ENCODE results near the gene NYNRIN.

GRCh38 chr14:24422261-24422660, 23.5 kb downstream of the NYNRIN start:
- TF ChIP-seq, protein P1, sequence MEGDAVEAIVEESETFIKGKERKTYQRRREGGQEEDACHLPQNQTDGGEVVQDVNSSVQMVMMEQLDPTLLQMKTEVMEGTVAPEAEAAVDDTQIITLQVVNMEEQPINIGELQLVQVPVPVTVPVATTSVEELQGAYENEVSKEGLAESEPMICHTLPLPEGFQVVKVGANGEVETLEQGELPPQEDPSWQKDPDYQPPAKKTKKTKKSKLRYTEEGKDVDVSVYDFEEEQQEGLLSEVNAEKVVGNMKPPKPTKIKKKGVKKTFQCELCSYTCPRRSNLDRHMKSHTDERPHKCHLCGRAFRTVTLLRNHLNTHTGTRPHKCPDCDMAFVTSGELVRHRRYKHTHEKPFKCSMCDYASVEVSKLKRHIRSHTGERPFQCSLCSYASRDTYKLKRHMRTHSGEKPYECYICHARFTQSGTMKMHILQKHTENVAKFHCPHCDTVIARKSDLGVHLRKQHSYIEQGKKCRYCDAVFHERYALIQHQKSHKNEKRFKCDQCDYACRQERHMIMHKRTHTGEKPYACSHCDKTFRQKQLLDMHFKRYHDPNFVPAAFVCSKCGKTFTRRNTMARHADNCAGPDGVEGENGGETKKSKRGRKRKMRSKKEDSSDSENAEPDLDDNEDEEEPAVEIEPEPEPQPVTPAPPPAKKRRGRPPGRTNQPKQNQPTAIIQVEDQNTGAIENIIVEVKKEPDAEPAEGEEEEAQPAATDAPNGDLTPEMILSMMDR (conservative IDR thresholded peaks at IDR 0.05; ENCODE audit: low read depth in 2 of 2), result no peak
- TF ChIP-seq JUNB (IDR thresholded peaks at IDR 0.05; ENCODE audit: unreplicated experiment) (no peak), EZH2 (IDR thresholded peaks at IDR 0.05; ENCODE audit: low read depth, unreplicated experiment) (no peak), POLR2AphosphoS5 (IDR thresholded peaks at IDR 0.05; ENCODE audit: low read depth) (no peak), REST (IDR thresholded peaks at IDR 0.05; ENCODE audit: unreplicated experiment) (no peak), EZH2phosphoT487 (IDR thresholded peaks at IDR 0.05; ENCODE audit: unreplicated experiment) (no peak), ZNF114 (CRISPR knock-in tag; IDR thresholded peaks at IDR 0.05) (no peak), NANOG (IDR thresholded peaks at IDR 0.05; ENCODE audit: borderline replicate concordance) (no peak)

Measured in GM23338 (cell line).